ENCODE results near the gene RAMP1. TPM values are rescaled to one million over a fixed set of nuclear protein-coding genes. Genes with fewer than 3 reads are reported as not detected.

RAMP1 gene
- total RNA-seq, 1 donor from 2014 or later = 9.1 TPM

DNA sequence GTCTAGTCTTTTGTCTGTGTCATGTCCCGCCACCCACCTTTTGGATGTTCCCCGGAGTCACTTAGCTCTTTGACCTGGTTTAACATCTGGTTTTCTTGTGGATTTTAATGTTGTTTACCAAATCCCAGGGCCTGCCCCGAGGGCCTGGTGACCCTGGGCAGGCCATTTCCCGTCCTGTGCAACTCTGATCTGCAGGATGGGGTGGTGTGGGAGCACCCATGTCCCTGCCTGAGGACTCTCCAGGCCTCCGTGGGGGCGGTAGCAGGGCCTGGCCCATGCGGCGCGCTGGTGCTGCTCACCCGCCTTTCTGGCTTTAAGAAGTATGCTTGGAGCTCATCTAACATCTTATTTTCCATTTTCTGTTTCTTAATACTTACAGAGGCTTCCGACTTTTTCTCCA, 10.7 kb downstream of the RAMP1 start:
- peaks cover 6% of the 10 kb centered on the region for H3K79me2 ChIP-seq (ENCODE audit: insufficient read depth, low read length)
- peaks cover 47% of the 10 kb centered on the region for H3K4me1 Mint-ChIP-seq (ENCODE audit: low read depth, unreplicated experiment)
- no peak for DNase-seq (ENCODE audit: low read depth)

DNA sequence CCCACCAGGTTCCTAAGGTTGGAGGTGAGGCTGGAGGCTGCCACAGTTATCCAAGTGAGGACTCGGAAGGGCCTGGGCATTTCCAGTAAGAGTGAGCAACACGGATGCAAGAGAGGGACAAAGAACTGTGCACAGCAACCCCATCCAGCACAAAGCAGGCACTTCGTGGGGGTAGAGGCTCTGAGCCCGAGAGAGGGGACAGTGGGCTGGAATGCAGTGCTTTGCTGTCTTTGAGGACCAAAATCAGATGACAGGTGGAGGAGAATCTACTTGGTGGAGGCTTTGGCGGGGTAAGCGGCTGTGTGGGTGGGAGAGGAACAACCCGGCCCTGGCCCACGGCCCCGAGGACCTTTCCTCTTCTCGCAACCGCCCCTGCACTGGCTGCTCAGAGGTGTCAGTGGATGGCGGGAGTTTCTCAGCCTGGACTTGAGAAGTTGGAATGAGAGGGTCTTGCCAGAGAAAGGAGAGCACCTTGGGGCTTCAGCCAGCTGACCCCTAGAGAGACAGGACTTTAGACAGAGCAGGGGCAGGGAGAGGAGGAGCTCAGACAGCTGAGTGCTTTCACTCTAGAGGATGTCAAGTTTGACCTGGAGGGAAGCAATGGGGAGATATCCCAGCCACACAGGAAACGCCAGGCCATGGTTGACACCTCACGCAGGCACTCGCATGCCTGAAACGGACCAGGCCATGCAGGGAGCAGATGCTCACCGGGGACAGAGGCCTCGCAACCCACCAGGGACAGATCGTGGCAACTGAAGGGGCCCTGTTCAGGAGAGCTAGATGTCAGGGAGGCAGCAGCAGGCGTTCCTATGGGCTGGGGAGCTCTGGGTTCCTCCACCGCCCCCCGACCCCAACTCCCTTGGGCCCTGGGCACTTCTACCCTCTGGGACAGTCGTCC, 11.6 kb downstream of the RAMP1 start:
- H3K27ac ChIP-seq (ENCODE audit: low read depth, low read length) = no peak overlapping the region
- no peaks in the 10 kb centered on the region for H3K36me3 Mint-ChIP-seq (ENCODE audit: low read depth, unreplicated experiment)
- TF ChIP-seq, protein P1, sequence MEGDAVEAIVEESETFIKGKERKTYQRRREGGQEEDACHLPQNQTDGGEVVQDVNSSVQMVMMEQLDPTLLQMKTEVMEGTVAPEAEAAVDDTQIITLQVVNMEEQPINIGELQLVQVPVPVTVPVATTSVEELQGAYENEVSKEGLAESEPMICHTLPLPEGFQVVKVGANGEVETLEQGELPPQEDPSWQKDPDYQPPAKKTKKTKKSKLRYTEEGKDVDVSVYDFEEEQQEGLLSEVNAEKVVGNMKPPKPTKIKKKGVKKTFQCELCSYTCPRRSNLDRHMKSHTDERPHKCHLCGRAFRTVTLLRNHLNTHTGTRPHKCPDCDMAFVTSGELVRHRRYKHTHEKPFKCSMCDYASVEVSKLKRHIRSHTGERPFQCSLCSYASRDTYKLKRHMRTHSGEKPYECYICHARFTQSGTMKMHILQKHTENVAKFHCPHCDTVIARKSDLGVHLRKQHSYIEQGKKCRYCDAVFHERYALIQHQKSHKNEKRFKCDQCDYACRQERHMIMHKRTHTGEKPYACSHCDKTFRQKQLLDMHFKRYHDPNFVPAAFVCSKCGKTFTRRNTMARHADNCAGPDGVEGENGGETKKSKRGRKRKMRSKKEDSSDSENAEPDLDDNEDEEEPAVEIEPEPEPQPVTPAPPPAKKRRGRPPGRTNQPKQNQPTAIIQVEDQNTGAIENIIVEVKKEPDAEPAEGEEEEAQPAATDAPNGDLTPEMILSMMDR (IDR thresholded peaks at IDR 0.05; ENCODE audit: insufficient read depth, low read depth, low read length) = no peak
- no peak for TF ChIP-seq EZH2 (IDR thresholded peaks at IDR 0.05; ENCODE audit: insufficient read depth, low read length)
- DNase-seq (ENCODE audit: low read depth) = no peak
- H3K9ac ChIP-seq (ENCODE audit: low read length) = no peak overlapping the region
- no peaks in the 10 kb centered on the region for H3K36me3 ChIP-seq (ENCODE audit: insufficient read depth, low read length)
- H4K20me1 ChIP-seq (ENCODE audit: insufficient read depth, low read length) = no peaks in the 10 kb centered on the region
- no peaks in the 10 kb centered on the region for H3K9me3 ChIP-seq (ENCODE audit: insufficient read depth, low read depth, low read length)
- no peak overlapping the region for H3K4me3 ChIP-seq (ENCODE audit: insufficient read depth, low read depth, low read length)
- peaks cover 1% of the 10 kb centered on the region for H3K27me3 Mint-ChIP-seq (ENCODE audit: low read depth, unreplicated experiment)
- peaks cover 6% of the 10 kb centered on the region for H3K79me2 ChIP-seq (ENCODE audit: insufficient read depth, low read length)
- no peak overlapping the region for H3K4me2 ChIP-seq (ENCODE audit: low read length)
- no peak overlapping the region for H3K27ac Mint-ChIP-seq (ENCODE audit: unreplicated experiment)
- peaks cover 38% of the 10 kb centered on the region for H3K4me1 Mint-ChIP-seq (ENCODE audit: low read depth, unreplicated experiment)
- no peaks in the 10 kb centered on the region for H3K27me3 ChIP-seq (ENCODE audit: insufficient read depth, low read length)
- H2AFZ ChIP-seq (ENCODE audit: low read depth, low read length) = no peak overlapping the region
- peaks cover 30% of the 10 kb centered on the region for H3K4me1 ChIP-seq (ENCODE audit: insufficient read depth, low read length)
- no peaks in the 10 kb centered on the region for H3K9me3 Mint-ChIP-seq (ENCODE audit: unreplicated experiment)
- no peak overlapping the region for H3K4me3 Mint-ChIP-seq (ENCODE audit: unreplicated experiment)
- no peak for FAIRE-seq

More for the DNA sequence above, 10.7 kb downstream of the RAMP1 start:
- Histone ChIP-seq H3K27me3 (ENCODE audit: insufficient read depth, low read length) (no peaks in the 10 kb centered on the region), H3K36me3 (ENCODE audit: insufficient read depth, low read length) (no peaks in the 10 kb centered on the region), H3K4me3 (ENCODE audit: insufficient read depth, low read depth, low read length) (no peak overlapping the region), H3K27ac (ENCODE audit: low read depth, low read length) (no peak overlapping the region), H3K4me2 (ENCODE audit: low read length) (no peak overlapping the region), H4K20me1 (ENCODE audit: insufficient read depth, low read length) (no peaks in the 10 kb centered on the region), H3K4me1 (ENCODE audit: insufficient read depth, low read length) (peaks cover 37% of the 10 kb centered on the region), H3K9me3 (ENCODE audit: insufficient read depth, low read depth, low read length) (no peaks in the 10 kb centered on the region), H3K9ac (ENCODE audit: low read length) (no peak overlapping the region), H2AFZ (ENCODE audit: low read depth, low read length) (no peak overlapping the region)
- no peak for TF ChIP-seq EZH2 (IDR thresholded peaks at IDR 0.05; ENCODE audit: insufficient read depth, low read length)
- TF ChIP-seq, protein P1 (IDR thresholded peaks at IDR 0.05; ENCODE audit: insufficient read depth, low read depth, low read length) = no peak
- no peak for FAIRE-seq
- Mint-ChIP-seq H3K4me3 (ENCODE audit: unreplicated experiment) (no peak overlapping the region), H3K9me3 (ENCODE audit: unreplicated experiment) (no peaks in the 10 kb centered on the region), H3K27ac (ENCODE audit: unreplicated experiment) (no peak overlapping the region), H3K27me3 (ENCODE audit: low read depth, unreplicated experiment) (no peaks in the 10 kb centered on the region), H3K36me3 (ENCODE audit: low read depth, unreplicated experiment) (no peaks in the 10 kb centered on the region)
